MM.1S (cell line): ENCODE measurements around the gene BBIP1.

Source experiments
- DNase-seq: peaks from one replicate; pipeline ENCODE4 v3.0.0-alpha.2; 2015
- H2AFZ ChIP-seq: fragments of 300-600 bp; sonication (generic); 2 replicates; pipeline ENCODE4 v1.6.0; 2016; ENCODE audit warnings: antibody characterized with exemption, low read length
- H3F3A ChIP-seq: fragments of 300-600 bp; sonication (generic); 2 replicates; pipeline ENCODE4 v1.6.1; 2016; ENCODE audit warnings: mild to moderate bottlenecking, antibody characterized with exemption, low read length, moderate library complexity, mixed read lengths; ENCODE audit not compliant: insufficient read depth
- H3K27ac ChIP-seq: fragments of 300-600 bp; sonication (generic); 2 replicates; pipeline ENCODE4 v1.5.1; 2016; ENCODE audit warnings: mild to moderate bottlenecking, low read length
- H3K27me3 ChIP-seq: fragments of 300-600 bp; sonication (generic); replicated peaks from 2 replicates; pipeline ENCODE4 v1.6.0; 2016; ENCODE audit warnings: low read length; ENCODE audit not compliant: insufficient read depth
- H3K36me3 ChIP-seq: fragments of 300-600 bp; sonication (generic); replicated peaks from 2 replicates; pipeline ENCODE4 v1.6.1; 2016; ENCODE audit warnings: mild to moderate bottlenecking, low read length, mixed read lengths; ENCODE audit not compliant: insufficient read depth
- H3K4me1 ChIP-seq: fragments of 300-600 bp; sonication (generic); 2 replicates; pipeline ENCODE4 v1.6.1; 2016; ENCODE audit warnings: low read length, mixed read lengths
- H3K4me2 ChIP-seq: fragments of 300-600 bp; sonication (generic); 2 replicates; pipeline ENCODE4 v1.6.0; 2016; ENCODE audit warnings: low read depth, low read length
- H3K4me3 ChIP-seq: fragments of 300-600 bp; sonication (generic); 2 replicates; pipeline ENCODE4 v1.5.1; 2016; ENCODE audit warnings: low read length, mixed read lengths
- H3K79me2 ChIP-seq: fragments of 300-600 bp; sonication (generic); 2 replicates; pipeline ENCODE4 v1.6.1; 2016; ENCODE audit warnings: mixed run types, low read length, mixed read lengths
- H3K9ac ChIP-seq: fragments of 300-600 bp; sonication (generic); 2 replicates; pipeline ENCODE4 v1.6.1; 2016; ENCODE audit warnings: low read length, mixed read lengths
- H3K9me2 ChIP-seq: fragments of 300-600 bp; sonication (generic); replicated peaks from 2 replicates; pipeline ENCODE4 v1.6.1; 2016; ENCODE audit warnings: mild to moderate bottlenecking, low read length, mixed read lengths; ENCODE audit not compliant: insufficient read depth
- H3K9me3 ChIP-seq: fragments of 300-600 bp; sonication (generic); replicated peaks from 2 replicates; pipeline ENCODE4 v1.6.1; 2016; ENCODE audit warnings: mild to moderate bottlenecking, low read length, mixed read lengths; ENCODE audit not compliant: insufficient read depth
- H4K20me1 ChIP-seq: fragments of 300-600 bp; sonication (generic); 2 replicates; pipeline ENCODE4 v1.6.1; 2016; ENCODE audit warnings: mild to moderate bottlenecking, low read length, moderate library complexity, mixed read lengths; ENCODE audit not compliant: insufficient read depth
- CTCF ChIP-seq: fragments of 300-600 bp; sonication (generic); IDR thresholded peaks from 2 replicates; pipeline ENCODE4 v1.5.1; 2016; ENCODE audit warnings: antibody characterized with exemption, low read length, mixed read lengths
- EZH2 ChIP-seq: fragments of 300-600 bp; sonication (generic); optimal IDR thresholded peaks from 2 replicates; pipeline ENCODE3; 2017; ENCODE audit warnings: low read depth, mild to moderate bottlenecking, antibody characterized with exemption, low read length, mixed read lengths
- EZH2phosphoT487 ChIP-seq: fragments of 300-600 bp; sonication (generic); IDR thresholded peaks from 2 replicates; pipeline ENCODE4 v1.6.1; 2018; ENCODE audit warnings: antibody characterized with exemption, low read length

Gene BBIP1

GRCh38 chr10:110966146-110966545 lies 47.2 kb upstream of the BBIP1 start:
- TF ChIP-seq EZH2phosphoT487 (no peak), CTCF (no peak), EZH2 (no peak)
- no peaks in the 10 kb centered on the region; the same call in 1 of the 2 replicates for H4K20me1 ChIP-seq

GRCh38 chr10:110965216-110965615 lies 46.2 kb upstream of the BBIP1 start:
- Histone ChIP-seq H3K9me2 (no peaks in the 10 kb centered on the region), H3K4me3 (no peak overlapping the region), H2AFZ (no peak overlapping the region), H3K27me3 (no peaks in the 10 kb centered on the region), H3F3A (no peaks in the 10 kb centered on the region), H4K20me1 (no peaks in the 10 kb centered on the region; the same call in 1 of the 2 replicates), H3K4me1 (no peaks in the 10 kb centered on the region), H3K36me3 (no peaks in the 10 kb centered on the region), H3K27ac (no peak overlapping the region), H3K9ac (no peak overlapping the region), H3K4me2 (no peak overlapping the region), H3K79me2 (peaks cover 72% of the 10 kb centered on the region), H3K9me3 (no peaks in the 10 kb centered on the region)
- TF ChIP-seq CTCF (no peak), EZH2phosphoT487 (no peak), EZH2 (no peak)
- no peak for DNase-seq

More at GRCh38 chr10:110966146-110966545, 47.2 kb upstream of the BBIP1 start:
- no peaks in the 10 kb centered on the region for H3K27me3 ChIP-seq
- no peak for DNase-seq
- H3K9me2 ChIP-seq = no peaks in the 10 kb centered on the region
- no peak overlapping the region for H3K27ac ChIP-seq
- H3K4me2 ChIP-seq = no peak overlapping the region
- H3K4me3 ChIP-seq = no peak overlapping the region
- peaks cover 72% of the 10 kb centered on the region for H3K79me2 ChIP-seq
- no peaks in the 10 kb centered on the region for H3F3A ChIP-seq
- no peaks in the 10 kb centered on the region for H3K4me1 ChIP-seq
- no peak overlapping the region for H2AFZ ChIP-seq
- H3K36me3 ChIP-seq = no peaks in the 10 kb centered on the region
- no peak overlapping the region for H3K9ac ChIP-seq
- H3K9me3 ChIP-seq = no peaks in the 10 kb centered on the region

GRCh38 chr10:110964681-110965080 lies 45.7 kb upstream of the BBIP1 start:
- no peaks in the 10 kb centered on the region for H3K4me1 ChIP-seq
- no peaks in the 10 kb centered on the region; the same call in 1 of the 2 replicates for H4K20me1 ChIP-seq
- DNase-seq = no peak
- peaks cover 72% of the 10 kb centered on the region for H3K79me2 ChIP-seq
- no peak for TF ChIP-seq EZH2
- no peak for TF ChIP-seq EZH2phosphoT487
- no peak for TF ChIP-seq CTCF
- no peaks in the 10 kb centered on the region for H3K9me2 ChIP-seq
- H3K4me2 ChIP-seq = no peak overlapping the region
- H3K36me3 ChIP-seq = no peaks in the 10 kb centered on the region
- H3F3A ChIP-seq = no peaks in the 10 kb centered on the region
- no peak overlapping the region for H3K4me3 ChIP-seq
- no peaks in the 10 kb centered on the region for H3K9me3 ChIP-seq
- no peak overlapping the region for H2AFZ ChIP-seq
- H3K9ac ChIP-seq = no peak overlapping the region
- no peak overlapping the region for H3K27ac ChIP-seq
- H3K27me3 ChIP-seq = no peaks in the 10 kb centered on the region
